IMR-90 (cell line): ENCODE results near the gene KLHL12. TPM values are rescaled to one million over a fixed set of nuclear protein-coding genes. Genes with fewer than 3 reads are reported as not detected.

Experiments
- ATAC-seq: fragments of 200-7000 bp; cut with Tn5 transposase; 2 replicates; pipeline ENCODE4 v1.9.1; 2020; ENCODE audit warnings: low read depth, mild to moderate bottlenecking, moderate library complexity
- BruUV-seq: library from RNA; stranded (reverse); fragments of 400-500 nt; replicated peaks from 2 replicates; lab custom pipeline; 2021; lab: Mats Ljungman, UMichigan
- CTCF ChIA-PET: fragments of 300-600 bp; formaldehyde crosslinking; extraction: SDS; loops from one replicate; lab custom pipeline; 2021; ENCODE audit warnings: antibody characterized with exemption; lab: Yijun Ruan, JAX
- POLR2A ChIA-PET: fragments of 300-600 bp; sonication (Branson Sonifier 250); formaldehyde crosslinking; loops from one replicate; lab custom pipeline; 2022; ENCODE audit warnings: antibody characterized with exemption; ENCODE audit not compliant: unreplicated experiment; lab: Charles Lee
- DNase-seq: peaks from one replicate; pipeline ENCODE4 v3.0.0; 2013
- H2AFZ ChIP-seq: replicated peaks from 2 replicates; pipeline ENCODE3; 2013; ENCODE audit warnings: low read length, mild to moderate bottlenecking; ENCODE audit not compliant: poor library complexity
- H2AK5ac ChIP-seq: 2 replicates; pipeline ENCODE4 v1.6.1; 2013; ENCODE audit warnings: low read depth, low read length, inconsistent platforms
- H2AK9ac ChIP-seq: replicated peaks from 2 replicates; pipeline ENCODE3; 2013; ENCODE audit warnings: mild to moderate bottlenecking, low read depth, low read length, moderate library complexity; ENCODE audit not compliant: poor library complexity
- H2BK120ac ChIP-seq: 2 replicates; pipeline ENCODE4 v1.6.1; 2013; ENCODE audit warnings: low read depth, low read length, inconsistent platforms
- H2BK15ac ChIP-seq: 3 replicates; pipeline ENCODE4 v1.6.1; 2013; ENCODE audit warnings: low read depth, low read length, inconsistent platforms
- H2BK20ac ChIP-seq: 2 replicates; pipeline ENCODE4 v1.6.1; 2013; ENCODE audit warnings: low read depth, mild to moderate bottlenecking, inconsistent platforms, low read length, moderate library complexity
- H2BK5ac ChIP-seq: 2 replicates; pipeline ENCODE4 v1.6.1; 2013; ENCODE audit warnings: mild to moderate bottlenecking, low read depth, low read length, inconsistent platforms; ENCODE audit not compliant: poor library complexity, severe bottlenecking
- H3K14ac ChIP-seq: replicated peaks from 2 replicates; pipeline ENCODE4 v1.6.1; 2013; ENCODE audit warnings: low read depth, low read length, inconsistent platforms
- H3K18ac ChIP-seq: 2 replicates; pipeline ENCODE4 v1.6.1; 2013; ENCODE audit warnings: low read depth, low read length, control low read depth
- H3K23ac ChIP-seq: 2 replicates; pipeline ENCODE4 v1.6.1; 2013; ENCODE audit warnings: low read depth, low read length, inconsistent platforms
- H3K27ac ChIP-seq: 2 replicates; pipeline ENCODE4 v1.5.1; 2013; ENCODE audit warnings: mild to moderate bottlenecking, control low read depth, low read length; ENCODE audit not compliant: insufficient read depth
- H3K27me3 ChIP-seq: 2 replicates; pipeline ENCODE4 v1.6.1; 2013; ENCODE audit warnings: low read length; ENCODE audit not compliant: control insufficient read depth, insufficient read depth
- H3K36me3 ChIP-seq: 2 replicates; pipeline ENCODE4 v1.6.1; 2013; ENCODE audit warnings: low read length, mixed read lengths; ENCODE audit not compliant: control insufficient read depth, insufficient read depth
- H3K4ac ChIP-seq: 2 replicates; pipeline ENCODE4 v1.6.1; 2013; ENCODE audit warnings: low read depth, low read length, inconsistent platforms
- H3K4me1 ChIP-seq: 2 replicates; pipeline ENCODE4 v1.6.1; 2013; ENCODE audit warnings: low read length, mixed read lengths; ENCODE audit not compliant: control insufficient read depth, insufficient read depth
- H3K4me2 ChIP-seq: 2 replicates; pipeline ENCODE4 v1.6.1; 2013; ENCODE audit warnings: low read depth, mild to moderate bottlenecking, control low read depth, low read length, moderate library complexity
- H3K4me3 ChIP-seq: 2 replicates; pipeline ENCODE4 v1.5.1; 2013; ENCODE audit warnings: low read depth, mild to moderate bottlenecking, control low read depth, low read length, moderate library complexity; ENCODE audit not compliant: insufficient read depth
- H3K56ac ChIP-seq: 2 replicates; pipeline ENCODE4 v1.6.1; 2013; ENCODE audit warnings: low read length, inconsistent platforms; ENCODE audit not compliant: insufficient read depth; ENCODE audit errors: extremely low read depth
- H3K79me1 ChIP-seq, 2 experiments: 2 replicates each; pipeline ENCODE4 v1.6.1; 2013; ENCODE audit warnings: low read length in 2 of 2, inconsistent platforms in 1 of 2, low read depth in 1 of 2
- H3K9ac ChIP-seq: 2 replicates; pipeline ENCODE4 v1.6.1; 2013; ENCODE audit warnings: low read depth, low read length, control low read depth
- H3K9me1 ChIP-seq: 2 replicates; pipeline ENCODE4 v1.6.1; 2013; ENCODE audit warnings: low read length, inconsistent platforms; ENCODE audit not compliant: insufficient read depth
- H3K9me3 ChIP-seq: 2 replicates; pipeline ENCODE4 v1.6.1; 2013; ENCODE audit warnings: low read length; ENCODE audit not compliant: control insufficient read depth, insufficient read depth
- H4K20me1 ChIP-seq: 2 replicates; pipeline ENCODE4 v1.6.1; 2013; ENCODE audit warnings: low read length, inconsistent platforms; ENCODE audit not compliant: insufficient read depth
- H4K5ac ChIP-seq: 2 replicates; pipeline ENCODE4 v1.6.1; 2013; ENCODE audit warnings: mild to moderate bottlenecking, low read depth, low read length, control low read depth
- H4K8ac ChIP-seq, 2 experiments: 2 replicates each; pipeline ENCODE4 v1.6.1; 2013; ENCODE audit warnings: low read depth in 2 of 2, low read length in 2 of 2, control low read depth in 1 of 2, inconsistent platforms in 1 of 2
- H4K91ac ChIP-seq: 2 replicates; pipeline ENCODE4 v1.6.1; 2013; ENCODE audit warnings: low read depth, low read length, inconsistent platforms; ENCODE audit not compliant: insufficient read depth
- BHLHE40 ChIP-seq: fragments of 150-350 bp; IDR thresholded peaks from 2 replicates; pipeline ENCODE4 v1.6.1; 2016; ENCODE audit warnings: mild to moderate bottlenecking, low read depth, low read length
- CEBPB ChIP-seq: IDR thresholded peaks from 2 replicates; pipeline ENCODE4 v1.6.1; 2012; ENCODE audit warnings: low read depth, low read length, improper control_type of control experiment
- CHD1 ChIP-seq: IDR thresholded peaks from 2 replicates; pipeline ENCODE4 v1.6.1; 2012; ENCODE audit warnings: low read depth, low read length, improper control_type of control experiment
- FOS ChIP-seq: fragments of 150-350 bp; IDR thresholded peaks from 2 replicates; pipeline ENCODE4 v1.6.1; 2016; ENCODE audit warnings: low read depth, low read length
- MAZ ChIP-seq: IDR thresholded peaks from 2 replicates; pipeline ENCODE4 v1.6.1; 2012; ENCODE audit warnings: low read depth, mild to moderate bottlenecking, low read length, improper control_type of control experiment, moderate library complexity, borderline replicate concordance
- MXI1 ChIP-seq: IDR thresholded peaks from 2 replicates; pipeline ENCODE4 v1.6.1; 2012; ENCODE audit warnings: low read depth, mild to moderate bottlenecking, low read length, moderate library complexity, borderline replicate concordance
- NFE2L2 ChIP-seq: fragments of 150-350 bp; IDR thresholded peaks from 2 replicates; pipeline ENCODE4 v1.6.1; 2016; ENCODE audit warnings: low read depth, mild to moderate bottlenecking, low read length
- POLR2A ChIP-seq: IDR thresholded peaks from 2 replicates; pipeline ENCODE4 v1.6.1; 2012; ENCODE audit warnings: mild to moderate bottlenecking, low read depth, low read length
- RAD21 ChIP-seq: IDR thresholded peaks from 2 replicates; pipeline ENCODE4 v1.6.1; 2012; ENCODE audit warnings: low read length, improper control_type of control experiment
- RCOR1 ChIP-seq: IDR thresholded peaks from 2 replicates; pipeline ENCODE4 v1.6.1; 2012; ENCODE audit warnings: mild to moderate bottlenecking, low read length, improper control_type of control experiment; ENCODE audit not compliant: insufficient replicate concordance
- RFX5 ChIP-seq: IDR thresholded peaks from 2 replicates; pipeline ENCODE4 v1.8.0; 2012; ENCODE audit warnings: low read depth, mild to moderate bottlenecking, low read length, moderate library complexity
- WGBS, 2 experiments: methylation state at CpG; one replicate each; pipeline versions ENCODE4 v1.1.5 to v1.1.7; 2013; ENCODE audit warnings: missing lambda C conversion rate in 2 of 2; ENCODE audit not compliant: insufficient read length in 1 of 2; ENCODE audit errors: extremely low coverage in 2 of 2; 5-methylcytosine and 5-hydroxymethylcytosine counted together
- dilution Hi-C: fragments of 300-500 bp; cut with HindIII; formaldehyde crosslinking; loops from one replicate; pipeline ENCODE4 v1.14.3; 2018; ENCODE audit warnings: low sequenced_read_pairs; ENCODE audit not compliant: unreplicated experiment
- in situ Hi-C: fragments of 300-500 bp; cut with MboI; formaldehyde crosslinking; loops from 3 replicates; pipeline ENCODE4 v1.14.3; 2019; ENCODE audit warnings: low sequenced_read_pairs, inconsistent platforms, mixed read lengths
- intact Hi-C: fragments of 100-400 bp; cut with micrococcal nuclease; formaldehyde crosslinking; loops from 2 replicates; pipeline ENCODE4 v1.10.0; 2022
- polyA plus RNA-seq, 3 experiments: library from polyadenylated mRNA; depleted of rRNA; stranded (reverse); fragments of >200 nt; gene quantifications; 2 replicates each; pipeline ENCODE4 v1.2.3, GENCODE V29; 2012; ENCODE audit warnings: low replicate concordance in 1 of 3
- total RNA-seq: library from RNA; depleted of rRNA; stranded (reverse); fragments of >200 nt; gene quantifications from 2 replicates; pipeline ENCODE4 v1.2.3, GENCODE V29; 2012
- TF ChIP-seq, protein P1 (sequence below): fragments of 150-350 bp; IDR thresholded peaks from 2 replicates; pipeline ENCODE4 v1.6.1; 2016; ENCODE audit warnings: low read depth, mild to moderate bottlenecking, low read length, moderate library complexity, borderline replicate concordance
- TF ChIP-seq, protein P2 (sequence below): conservative IDR thresholded peaks from 2 replicates; pipeline ENCODE4 v1.5.1; 2012; ENCODE audit warnings: mild to moderate bottlenecking, low read depth, low read length, improper control_type of control experiment

The KLHL12 gene
- total and polyA plus RNA-seq, 2 of the 4 experiments (the other 2 are of a cell fraction): 17.2 to 38.4 TPM

DNA sequence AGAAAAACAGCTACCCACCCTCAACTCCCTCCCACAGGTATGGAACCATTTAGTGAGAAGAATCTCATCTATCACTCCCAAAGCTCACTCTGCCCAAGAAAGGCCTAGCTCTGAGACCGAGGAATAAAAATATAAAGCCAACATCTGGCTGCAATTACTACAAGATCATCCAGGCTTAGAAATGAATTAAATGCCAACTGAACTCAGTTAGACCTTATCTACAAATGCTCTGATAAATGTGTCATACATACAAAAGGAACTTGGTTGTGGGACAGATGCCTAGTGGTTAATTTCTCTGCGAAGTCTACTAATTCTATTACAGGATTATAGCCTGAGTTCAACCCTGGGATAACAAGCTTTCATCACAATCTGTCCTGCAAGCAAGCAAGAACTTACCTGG, 24.4 kb upstream of the KLHL12 start:
- Histone ChIP-seq H2AK5ac (no peak overlapping the region), H4K5ac (no peak overlapping the region), H3K4me1 (no peaks in the 10 kb centered on the region), H3K14ac (no peak overlapping the region), H2BK120ac (no peak overlapping the region), H2BK15ac (no peak overlapping the region), H3K36me3 (peaks cover 24% of the 10 kb centered on the region), H3K27ac (no peak overlapping the region), H3K27me3 (no peaks in the 10 kb centered on the region), H3K79me1 (peaks cover 10 to 59% of the 10 kb centered on the region in 2 experiments), H2AFZ (no peak overlapping the region), H3K23ac (no peak overlapping the region), H3K9me3 (no peaks in the 10 kb centered on the region), H4K20me1 (peaks cover 30% of the 10 kb centered on the region; the same call in 1 of the 2 replicates), H2BK20ac (no peak overlapping the region), H2BK5ac (no peak overlapping the region), H3K4me3 (no peak overlapping the region), H3K4ac (no peak overlapping the region), H3K9me1 (peaks cover 6% of the 10 kb centered on the region; the same call in 1 of the 2 replicates), H3K18ac (no peak overlapping the region), H3K9ac (no peak overlapping the region), H4K8ac (no peak overlapping the region), H4K91ac (no peak overlapping the region), H3K56ac (no peak overlapping the region), H2AK9ac (no peak overlapping the region), H3K4me2 (no peak overlapping the region)
- in situ Hi-C loops (no loop called here), intact Hi-C loops (no loop called here), dilution Hi-C loops (no loop called here)
- DNase-seq (no peak), ATAC-seq (no peak)
- TF ChIP-seq CHD1 (no peak), CEBPB (no peak), NFE2L2 (no peak), RCOR1 (no peak), MXI1 (no peak), RFX5 (no peak), BHLHE40 (no peak), RAD21 (no peak), MAZ (no peak), FOS (no peak), POLR2A (no peak)
- TF ChIP-seq, protein P1, sequence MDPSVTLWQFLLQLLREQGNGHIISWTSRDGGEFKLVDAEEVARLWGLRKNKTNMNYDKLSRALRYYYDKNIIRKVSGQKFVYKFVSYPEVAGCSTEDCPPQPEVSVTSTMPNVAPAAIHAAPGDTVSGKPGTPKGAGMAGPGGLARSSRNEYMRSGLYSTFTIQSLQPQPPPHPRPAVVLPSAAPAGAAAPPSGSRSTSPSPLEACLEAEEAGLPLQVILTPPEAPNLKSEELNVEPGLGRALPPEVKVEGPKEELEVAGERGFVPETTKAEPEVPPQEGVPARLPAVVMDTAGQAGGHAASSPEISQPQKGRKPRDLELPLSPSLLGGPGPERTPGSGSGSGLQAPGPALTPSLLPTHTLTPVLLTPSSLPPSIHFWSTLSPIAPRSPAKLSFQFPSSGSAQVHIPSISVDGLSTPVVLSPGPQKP: no peak
- TF ChIP-seq, protein P2, sequence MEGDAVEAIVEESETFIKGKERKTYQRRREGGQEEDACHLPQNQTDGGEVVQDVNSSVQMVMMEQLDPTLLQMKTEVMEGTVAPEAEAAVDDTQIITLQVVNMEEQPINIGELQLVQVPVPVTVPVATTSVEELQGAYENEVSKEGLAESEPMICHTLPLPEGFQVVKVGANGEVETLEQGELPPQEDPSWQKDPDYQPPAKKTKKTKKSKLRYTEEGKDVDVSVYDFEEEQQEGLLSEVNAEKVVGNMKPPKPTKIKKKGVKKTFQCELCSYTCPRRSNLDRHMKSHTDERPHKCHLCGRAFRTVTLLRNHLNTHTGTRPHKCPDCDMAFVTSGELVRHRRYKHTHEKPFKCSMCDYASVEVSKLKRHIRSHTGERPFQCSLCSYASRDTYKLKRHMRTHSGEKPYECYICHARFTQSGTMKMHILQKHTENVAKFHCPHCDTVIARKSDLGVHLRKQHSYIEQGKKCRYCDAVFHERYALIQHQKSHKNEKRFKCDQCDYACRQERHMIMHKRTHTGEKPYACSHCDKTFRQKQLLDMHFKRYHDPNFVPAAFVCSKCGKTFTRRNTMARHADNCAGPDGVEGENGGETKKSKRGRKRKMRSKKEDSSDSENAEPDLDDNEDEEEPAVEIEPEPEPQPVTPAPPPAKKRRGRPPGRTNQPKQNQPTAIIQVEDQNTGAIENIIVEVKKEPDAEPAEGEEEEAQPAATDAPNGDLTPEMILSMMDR: no peak
- POLR2A ChIA-PET: no interaction called here
- WGBS, 2 experiments: no CpG with 5 or more reads among the region's 2 CpGs
- no TSS peak for BruUV-seq
- CTCF ChIA-PET: no interaction called here
